ENCODE measurements around the gene SNX25.
"Not testable (repeated sequence)": the region's sequence is repeated elsewhere in the genome, so short reads cannot be mapped to it uniquely, and the experiment has no call there.

DNA sequence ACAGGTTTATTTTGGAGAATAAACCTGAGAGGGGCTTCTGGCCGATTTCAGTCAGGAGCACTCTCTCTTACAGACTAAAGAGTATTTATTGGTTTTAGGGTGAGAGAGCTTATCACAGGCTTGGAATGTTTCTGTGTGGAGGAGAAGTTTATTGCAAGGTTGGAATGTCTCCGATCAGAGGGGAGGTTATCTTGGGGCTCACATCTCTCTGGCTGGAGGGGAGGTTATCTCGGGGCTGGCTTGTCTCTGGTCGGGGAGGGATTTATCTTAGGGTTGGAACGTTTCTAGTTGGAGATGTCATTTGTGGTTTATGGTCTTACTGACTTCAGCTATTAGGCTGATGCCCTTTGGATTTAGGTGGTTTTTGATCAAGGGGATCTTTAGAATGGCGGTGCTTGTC, 115.0 kb downstream of the SNX25 start:
- TF ChIP-seq, protein P1, sequence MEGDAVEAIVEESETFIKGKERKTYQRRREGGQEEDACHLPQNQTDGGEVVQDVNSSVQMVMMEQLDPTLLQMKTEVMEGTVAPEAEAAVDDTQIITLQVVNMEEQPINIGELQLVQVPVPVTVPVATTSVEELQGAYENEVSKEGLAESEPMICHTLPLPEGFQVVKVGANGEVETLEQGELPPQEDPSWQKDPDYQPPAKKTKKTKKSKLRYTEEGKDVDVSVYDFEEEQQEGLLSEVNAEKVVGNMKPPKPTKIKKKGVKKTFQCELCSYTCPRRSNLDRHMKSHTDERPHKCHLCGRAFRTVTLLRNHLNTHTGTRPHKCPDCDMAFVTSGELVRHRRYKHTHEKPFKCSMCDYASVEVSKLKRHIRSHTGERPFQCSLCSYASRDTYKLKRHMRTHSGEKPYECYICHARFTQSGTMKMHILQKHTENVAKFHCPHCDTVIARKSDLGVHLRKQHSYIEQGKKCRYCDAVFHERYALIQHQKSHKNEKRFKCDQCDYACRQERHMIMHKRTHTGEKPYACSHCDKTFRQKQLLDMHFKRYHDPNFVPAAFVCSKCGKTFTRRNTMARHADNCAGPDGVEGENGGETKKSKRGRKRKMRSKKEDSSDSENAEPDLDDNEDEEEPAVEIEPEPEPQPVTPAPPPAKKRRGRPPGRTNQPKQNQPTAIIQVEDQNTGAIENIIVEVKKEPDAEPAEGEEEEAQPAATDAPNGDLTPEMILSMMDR (IDR thresholded peaks at IDR 0.05), result not testable (repeated sequence)
- TF ChIP-seq POLR2A (IDR thresholded peaks at IDR 0.05), result not testable (repeated sequence)
